ENCODE results near the gene FOXR1.
"Not testable (repeated sequence)": the region's sequence is repeated elsewhere in the genome, so short reads cannot be mapped to it uniquely, and the experiment has no call there.

FOXR1 gene

GRCh38 chr11:118947091-118947490 lies 24.5 kb upstream of the FOXR1 start:
- no peak for DNase-seq (ENCODE audit: low read depth in 3 of 3)

GRCh38 chr11:118948000-118948399 lies 23.6 kb upstream of the FOXR1 start:
- DNase-seq (ENCODE audit: low read depth in 3 of 3), result no peak

GRCh38 chr11:118953265-118953664 lies 18.3 kb upstream of the FOXR1 start:
- no peak for DNase-seq (ENCODE audit: low read depth in 3 of 3)

- DNase-seq (ENCODE audit: low read depth in 3 of 3), result not testable (repeated sequence)
Observed at GRCh38 chr11:118953976-118954375, 17.6 kb upstream of the FOXR1 start.

GRCh38 chr11:118956094-118956846 lies 15.3 kb upstream of the FOXR1 start, which contains the start of gene UPK2:
Gene UPK2 (plus strand): TSS chr11:118956298. CDS start chr11:118956351, 53 bp downstream.
- peak; percentile 76 to 86 (median 83) for DNase-seq (ENCODE audit: low read depth in 3 of 3)

GRCh38 chr11:118956847-118957469 lies 14.6 kb upstream of the FOXR1 start:
- DNase-seq (ENCODE audit: low read depth in 3 of 3), result no peak

GRCh38 chr11:118957549-118957948 lies 14.0 kb upstream of the FOXR1 start:
- no peak for DNase-seq (ENCODE audit: low read depth in 3 of 3)

GRCh38 chr11:118957968-118958367 lies 13.6 kb upstream of the FOXR1 start:
- no peak for DNase-seq (ENCODE audit: low read depth in 3 of 3)

GRCh38 chr11:118958577-118958976 lies 13.0 kb upstream of the FOXR1 start:
- DNase-seq (ENCODE audit: low read depth in 3 of 3), result no peak

GRCh38 chr11:118961189-118961588 lies 10.4 kb upstream of the FOXR1 start:
- no peak for DNase-seq (ENCODE audit: low read depth in 3 of 3)

GRCh38 chr11:118961591-118961990 lies 10.0 kb upstream of the FOXR1 start:
- DNase-seq (ENCODE audit: low read depth in 3 of 3), result no peak

GRCh38 chr11:118969508-118969907 lies 2.1 kb upstream of the FOXR1 start:
- not testable (repeated sequence) for DNase-seq (ENCODE audit: low read depth in 3 of 3)

- no peak for DNase-seq (ENCODE audit: low read depth in 3 of 3)
Observed at GRCh38 chr11:118973985-118974384, 2.4 kb downstream of the FOXR1 start.

- no peak for DNase-seq (ENCODE audit: low read depth in 3 of 3)
Observed at GRCh38 chr11:118975771-118976709, 4.5 kb downstream of the FOXR1 start.

GRCh38 chr11:118979434-118979833 lies 7.9 kb downstream of the FOXR1 start:
- no peak for DNase-seq (ENCODE audit: low read depth in 3 of 3)

- DNase-seq (ENCODE audit: low read depth in 3 of 3), result no peak
Observed at GRCh38 chr11:118980191-118980881, 8.8 kb downstream of the FOXR1 start.

- DNase-seq (ENCODE audit: low read depth in 3 of 3), result not testable (repeated sequence)
Observed at GRCh38 chr11:118984337-118984736, 12.8 kb downstream of the FOXR1 start.

- no peak for DNase-seq (ENCODE audit: low read depth in 3 of 3)
Observed at GRCh38 chr11:118984825-118985224, 13.3 kb downstream of the FOXR1 start.

- no peak for DNase-seq (ENCODE audit: low read depth in 3 of 3)
Observed at GRCh38 chr11:118988280-118988679, 16.7 kb downstream of the FOXR1 start.

GRCh38 chr11:118991486-118992038 lies 20.0 kb downstream of the FOXR1 start:
- DNase-seq (ENCODE audit: low read depth in 3 of 3), result not testable (repeated sequence)

GRCh38 chr11:118996926-118997626 lies 25.5 kb downstream of the FOXR1 start:
- no peak for DNase-seq (ENCODE audit: low read depth in 3 of 3)
